Neuronal stem cell (in vitro differentiated cells): ENCODE results near the gene HOXB8.

ENCODE experiments used
- DNase-seq: peaks from one replicate; pipeline ENCODE4 v3.0.0-alpha.2; 2013; ENCODE audit warnings: low spot score
- H2AFZ ChIP-seq: one replicate; pipeline ENCODE4 v1.6.1; 2013; ENCODE audit warnings: mild to moderate bottlenecking, low read length, inconsistent platforms
- H2AK5ac ChIP-seq: 2 replicates; pipeline ENCODE4 v1.6.1; 2013; ENCODE audit warnings: low read depth, mild to moderate bottlenecking, inconsistent platforms, low read length, moderate library complexity, mixed read lengths
- H2BK120ac ChIP-seq: 2 replicates; pipeline ENCODE4 v1.6.1; 2013; ENCODE audit warnings: low read depth, mild to moderate bottlenecking, inconsistent platforms, low read length, moderate library complexity, mixed read lengths
- H2BK12ac ChIP-seq: one replicate; pipeline ENCODE4 v1.6.1; 2013; ENCODE audit warnings: low read length, inconsistent platforms
- H2BK15ac ChIP-seq: 2 replicates; pipeline ENCODE4 v1.6.1; 2013; ENCODE audit warnings: mild to moderate bottlenecking, low read length, inconsistent platforms, mixed read lengths
- H2BK5ac ChIP-seq: one replicate; pipeline ENCODE4 v1.6.1; 2013; ENCODE audit warnings: inconsistent platforms, mild to moderate bottlenecking, low read length, moderate library complexity
- H3K14ac ChIP-seq: one replicate; pipeline ENCODE4 v1.6.1; 2013; ENCODE audit warnings: low read length, inconsistent platforms
- H3K18ac ChIP-seq: 2 replicates; pipeline ENCODE4 v1.6.1; 2013; ENCODE audit warnings: low read length, inconsistent platforms
- H3K23ac ChIP-seq: 2 replicates; pipeline ENCODE4 v1.6.1; 2013; ENCODE audit warnings: low read depth, mild to moderate bottlenecking, mixed read lengths, low read length, inconsistent platforms; ENCODE audit not compliant: poor library complexity
- H3K27ac ChIP-seq: replicated peaks from 3 replicates; pipeline ENCODE4 v1.5.1; 2013; ENCODE audit warnings: low read length, inconsistent platforms
- H3K27me3 ChIP-seq, 3 experiments: 2 replicates each; pipeline ENCODE4 v1.6.1; 2013; ENCODE audit warnings: low read length in 3 of 3, mild to moderate bottlenecking in 2 of 3, inconsistent platforms in 1 of 3, low read depth in 1 of 3, mixed read lengths in 1 of 3, moderate library complexity in 1 of 3; ENCODE audit not compliant: control insufficient read depth in 3 of 3, insufficient read depth in 3 of 3
- H3K36me3 ChIP-seq, 2 donors: replicated peaks in 1 of 2; 2 replicates each; pipeline ENCODE4 v1.6.1; 2013; ENCODE audit warnings: low read length in 2 of 2; ENCODE audit not compliant: control insufficient read depth in 2 of 2, insufficient read depth in 2 of 2
- H3K4ac ChIP-seq: 2 replicates; pipeline ENCODE4 v1.6.1; 2013; ENCODE audit warnings: inconsistent platforms, mild to moderate bottlenecking, low read length, moderate library complexity
- H3K4me1 ChIP-seq, 2 donors: 1 replicate in 1 of 2; 2 replicates in 1 of 2; pipeline ENCODE4 v1.6.1; 2013; ENCODE audit warnings: low read length in 2 of 2, low read depth in 1 of 2; ENCODE audit not compliant: control insufficient read depth in 2 of 2, insufficient read depth in 1 of 2
- H3K4me2 ChIP-seq: one replicate; pipeline ENCODE4 v1.6.1; 2013; ENCODE audit warnings: mild to moderate bottlenecking, low read length, inconsistent platforms; ENCODE audit not compliant: insufficient read depth, poor library complexity, severe bottlenecking
- H3K4me3 ChIP-seq, 2 donors: 2 replicates each; pipeline ENCODE4 v1.5.1; 2013; ENCODE audit warnings: low read length in 2 of 2, mild to moderate bottlenecking in 2 of 2, inconsistent platforms in 1 of 2, moderate library complexity in 1 of 2
- H3K79me1 ChIP-seq: one replicate; pipeline ENCODE4 v1.6.1; 2013; ENCODE audit warnings: low read depth, mild to moderate bottlenecking, inconsistent platforms, low read length, moderate library complexity
- H3K9ac ChIP-seq: one replicate; pipeline ENCODE4 v1.6.1; 2013; ENCODE audit warnings: mild to moderate bottlenecking, low read depth, low read length, inconsistent platforms; ENCODE audit not compliant: poor library complexity
- H3K9me3 ChIP-seq, 2 donors: replicated peaks in 1 of 2; 2 replicates each; pipeline versions ENCODE3 to v1.6.1; 2013; ENCODE audit warnings: low read length in 2 of 2, mild to moderate bottlenecking in 2 of 2, inconsistent platforms in 1 of 2, low read depth in 1 of 2, mixed read lengths in 1 of 2, moderate library complexity in 1 of 2; ENCODE audit not compliant: control insufficient read depth in 2 of 2, insufficient read depth in 1 of 2
- H4K8ac ChIP-seq: one replicate; pipeline ENCODE4 v1.6.1; 2013; ENCODE audit warnings: low read depth, mild to moderate bottlenecking, inconsistent platforms, low read length, moderate library complexity
- H4K91ac ChIP-seq: one replicate; pipeline ENCODE4 v1.6.1; 2013; ENCODE audit warnings: low read length, low read depth, mild to moderate bottlenecking, inconsistent platforms; ENCODE audit not compliant: poor library complexity
- WGBS, 2 donors: extraction: QIAGEN DNeasy Blood & Tissue Kit; methylation state at CpG; one replicate each; pipeline ENCODE4 v1.1.7; 2013; ENCODE audit warnings: missing lambda C conversion rate in 2 of 2, mixed read lengths in 1 of 2; ENCODE audit not compliant: insufficient read length in 2 of 2, insufficient replicate concordance in 1 of 2; ENCODE audit errors: extremely low coverage in 2 of 2; 5-methylcytosine and 5-hydroxymethylcytosine counted together

HOXB8 gene

DNA sequence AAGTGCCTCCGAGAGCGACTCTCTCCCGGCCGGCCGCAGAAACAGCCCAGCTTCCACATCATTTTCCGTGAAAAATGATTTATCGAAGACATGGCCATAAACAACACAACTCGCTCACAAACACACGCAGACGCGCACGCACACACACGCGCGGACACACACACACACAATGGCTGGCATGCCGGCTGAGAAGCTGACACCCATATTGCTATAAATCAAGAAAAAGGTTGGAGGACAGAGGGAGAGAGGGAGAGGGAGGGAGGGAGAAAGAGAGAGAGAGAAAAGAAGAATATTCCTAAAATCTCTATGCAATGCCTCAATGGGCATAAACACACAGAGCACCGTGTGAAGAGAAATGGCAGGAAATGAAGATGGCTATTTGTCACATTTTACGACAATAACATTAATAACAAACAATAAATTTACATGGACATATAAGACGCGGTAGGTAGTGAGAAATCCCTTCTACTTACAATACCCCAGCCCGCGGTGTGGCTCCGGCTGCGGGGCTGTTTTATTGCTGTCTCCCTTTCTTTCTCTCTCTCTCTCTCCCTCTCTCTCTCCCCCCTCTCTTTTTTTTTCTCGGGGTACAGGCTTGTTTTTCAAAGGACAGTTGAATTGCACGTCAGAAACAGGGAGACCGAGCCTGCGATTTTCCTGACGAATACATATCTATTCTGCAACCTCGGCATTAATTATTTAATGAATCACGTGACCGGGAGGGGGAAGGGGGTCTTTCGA, 46.4 kb downstream of the HOXB8 start:
- DNase-seq = no peak
- Histone ChIP-seq H3K4ac (no peak overlapping the region), H2BK5ac (no peak overlapping the region), H3K4me1 (no peaks in the 10 kb centered on the region), H2BK15ac (no peak overlapping the region), H2BK12ac (no peak overlapping the region), H3K14ac (no peak overlapping the region), H2AFZ (no peak overlapping the region), H3K23ac (no peak overlapping the region), H3K9ac (no peak overlapping the region), H4K91ac (no peak overlapping the region), H3K27ac (no peak overlapping the region), H3K4me3 (no peak overlapping the region), H2BK120ac (no peak overlapping the region), H3K36me3 (no peaks in the 10 kb centered on the region), H3K4me2 (no peak overlapping the region), H3K27me3 (peaks cover 61 to 99% (median 99%) of the 10 kb centered on the region in 3 experiments), H2AK5ac (no peak overlapping the region), H4K8ac (no peak overlapping the region), H3K9me3 (peaks cover 0 to 4% of the 10 kb centered on the region in 2 donors), H3K18ac (no peak overlapping the region), H3K79me1 (no peaks in the 10 kb centered on the region)
- WGBS, 2 donors = no CpG with 5 or more reads among the region's 33 CpGs

DNA sequence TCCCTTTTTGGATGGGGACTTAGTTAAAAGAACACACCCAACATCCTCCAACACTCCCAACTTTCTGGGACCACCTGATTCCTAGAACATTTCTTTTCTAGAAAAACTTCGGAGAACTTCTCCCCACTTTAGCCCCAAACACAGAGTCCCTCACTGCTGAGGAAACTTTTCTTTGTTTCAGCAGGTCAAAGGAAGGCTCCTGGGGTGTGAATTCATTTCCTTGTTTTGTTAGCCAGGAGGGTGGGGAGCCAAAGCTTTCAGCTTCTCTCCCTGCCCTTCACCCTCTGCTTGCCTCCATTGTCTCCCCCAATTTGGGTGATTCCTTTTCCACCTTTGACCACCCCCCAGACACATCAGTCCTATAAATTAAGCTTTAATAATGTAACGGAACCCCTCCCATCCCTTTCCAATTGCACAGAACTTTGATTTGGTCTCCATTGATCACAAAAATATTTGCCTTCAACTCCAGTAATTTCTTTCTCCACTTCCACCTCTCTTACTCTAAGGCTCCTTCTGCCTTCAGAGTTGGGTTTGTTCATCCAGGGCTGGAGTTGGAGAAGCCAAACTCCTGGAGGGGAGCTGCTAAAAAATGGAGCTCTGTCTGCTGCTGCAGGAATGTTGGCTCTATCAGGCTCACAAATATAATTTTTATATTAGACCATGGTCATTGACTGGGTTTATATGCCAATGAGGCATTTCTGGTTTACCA, 47.3 kb downstream of the HOXB8 start:
- Histone ChIP-seq H3K79me1 (no peaks in the 10 kb centered on the region), H3K4me3 (no peak overlapping the region), H3K9ac (no peak overlapping the region), H3K4me2 (no peak overlapping the region), H2AFZ (no peak overlapping the region), H3K18ac (no peak overlapping the region), H3K4me1 (no peaks in the 10 kb centered on the region), H3K27me3 (peaks cover 62 to 99% (median 99%) of the 10 kb centered on the region in 3 experiments), H3K23ac (no peak overlapping the region), H2BK15ac (no peak overlapping the region), H3K4ac (no peak overlapping the region), H3K14ac (no peak overlapping the region), H2BK5ac (no peak overlapping the region), H3K9me3 (peaks cover 0 to 2% of the 10 kb centered on the region in 2 donors), H3K27ac (no peak overlapping the region), H4K91ac (no peak overlapping the region), H2AK5ac (no peak overlapping the region), H4K8ac (no peak overlapping the region), H3K36me3 (no peaks in the 10 kb centered on the region), H2BK120ac (no peak overlapping the region), H2BK12ac (no peak overlapping the region)
- no CpG with 5 or more reads among the region's 2 CpGs for WGBS, 2 donors
- DNase-seq = no peak

DNA sequence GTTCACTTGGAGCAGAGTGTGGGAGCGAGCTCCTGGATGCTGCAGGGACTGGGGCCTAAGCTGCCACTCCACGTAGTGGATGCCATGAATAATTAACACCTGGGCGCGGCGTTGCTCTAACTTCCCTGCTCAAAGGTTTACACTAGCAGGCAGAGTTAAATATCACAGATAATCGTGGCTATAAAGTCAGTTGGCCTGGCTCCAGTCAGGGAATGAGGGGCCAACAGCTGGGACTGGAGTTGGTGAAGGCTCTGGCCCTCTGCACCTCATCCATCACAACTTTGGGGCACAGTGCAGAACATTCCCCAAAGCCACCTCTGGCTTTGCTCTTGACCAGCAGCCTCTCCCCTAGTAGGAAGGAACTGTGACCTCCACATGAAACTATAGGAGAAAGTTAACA, 47.9 kb downstream of the HOXB8 start:
- Histone ChIP-seq H3K27me3 (peaks cover 60 to 99% (median 99%) of the 10 kb centered on the region in 3 experiments), H2BK15ac (no peak overlapping the region), H3K79me1 (no peaks in the 10 kb centered on the region), H3K23ac (no peak overlapping the region), H3K4me3 (no peak overlapping the region), H2AK5ac (no peak overlapping the region), H3K27ac (no peak overlapping the region), H3K9me3 (peaks cover 0 to 2% of the 10 kb centered on the region in 2 donors), H4K8ac (no peak overlapping the region), H2BK5ac (no peak overlapping the region), H3K4me2 (no peak overlapping the region), H3K4ac (no peak overlapping the region), H3K18ac (no peak overlapping the region), H2BK120ac (no peak overlapping the region), H3K14ac (no peak overlapping the region), H3K4me1 (no peaks in the 10 kb centered on the region), H3K9ac (no peak overlapping the region), H2BK12ac (no peak overlapping the region), H3K36me3 (no peaks in the 10 kb centered on the region), H4K91ac (no peak overlapping the region), H2AFZ (no peak overlapping the region)
- no peak for DNase-seq
- WGBS, 2 donors = no CpG with 5 or more reads among the region's 6 CpGs

DNA sequence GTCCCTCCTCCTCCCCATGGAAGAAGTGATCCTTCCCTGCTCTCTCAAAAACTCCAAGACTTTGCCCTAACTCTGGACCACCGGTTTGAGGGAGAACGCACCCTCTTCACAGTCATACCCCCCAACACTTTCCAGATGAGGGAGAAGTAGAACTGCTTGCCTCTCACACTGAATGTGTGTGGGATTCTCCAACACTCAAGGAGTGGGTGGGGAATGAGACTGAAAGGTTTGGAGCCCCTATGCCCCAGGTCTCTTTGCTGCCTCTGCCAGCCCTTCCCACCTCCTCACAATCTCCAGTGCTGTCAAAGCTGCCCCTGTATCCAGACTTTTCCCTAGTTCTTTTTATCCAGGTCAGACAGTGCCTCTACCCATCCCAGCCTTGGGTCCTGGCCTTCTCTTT, 48.4 kb downstream of the HOXB8 start:
- H2BK15ac ChIP-seq = no peak overlapping the region
- no peaks in the 10 kb centered on the region for H3K79me1 ChIP-seq
- no CpG with 5 or more reads among the region's 2 CpGs for WGBS, 2 donors
- H3K4me3 ChIP-seq = no peak overlapping the region
- H3K27ac ChIP-seq = no peak overlapping the region
- no peak overlapping the region for H2BK120ac ChIP-seq
- no peak overlapping the region for H2AK5ac ChIP-seq
- no peak overlapping the region for H3K18ac ChIP-seq
- peaks cover 0 to 2% of the 10 kb centered on the region in 2 donors for H3K9me3 ChIP-seq
- H3K27me3 ChIP-seq = peaks cover 60 to 99% (median 99%) of the 10 kb centered on the region in 3 experiments
- H2BK5ac ChIP-seq = no peak overlapping the region
- H3K9ac ChIP-seq = no peak overlapping the region
- DNase-seq = no peak
- H4K91ac ChIP-seq = no peak overlapping the region
- no peak overlapping the region for H3K4me2 ChIP-seq
- no peak overlapping the region for H2AFZ ChIP-seq
- H3K36me3 ChIP-seq = no peaks in the 10 kb centered on the region
- H3K14ac ChIP-seq = no peak overlapping the region
- H4K8ac ChIP-seq = no peak overlapping the region
- no peaks in the 10 kb centered on the region for H3K4me1 ChIP-seq
- H2BK12ac ChIP-seq = no peak overlapping the region
- H3K23ac ChIP-seq = no peak overlapping the region
- no peak overlapping the region for H3K4ac ChIP-seq
